Left colon (tissue), 2 donors: ENCODE data around the gene MMS22L. TPM values are rescaled to one million over a fixed set of nuclear protein-coding genes. Genes with fewer than 3 reads are reported as not detected.

ENCODE experiments used
- ATAC-seq: fragments of 200-7000 bp; cut with Tn5 transposase; one replicate; pipeline ENCODE4 v1.9.1; 2020; ENCODE audit warnings: mild to moderate bottlenecking, moderate library complexity
- DNase-seq, 2 donors: peaks; one replicate each; pipeline ENCODE4 v3.0.0-alpha.2; 2020
- intact Hi-C, 2 donors: fragments of 100-400 bp; cut with DNase I in 1 of 2; cut with micrococcal nuclease in 1 of 2; formaldehyde crosslinking; loops; one replicate each; pipeline versions ENCODE4 v1.11.2 to v1.14.0; 2022; cut with DNase I, micrococcal nuclease
- total RNA-seq, 2 donors: library from RNA; stranded (reverse); fragmentation: NEBNext Ultra II Directional; extraction: Animal tissue kit (Norgen Biotek cat#: 25700); gene quantifications; one replicate each; pipeline ENCODE4 v1.2.1, GENCODE V29; 2021
- donor health status: DM: no; HTN: no; CAD: no.
- donor health status: DM: yes; HTN: yes; CAD: no.

The MMS22L gene
- total RNA-seq, 2 donors from 2014 or later = 5.7 to 10.6 TPM

DNA sequence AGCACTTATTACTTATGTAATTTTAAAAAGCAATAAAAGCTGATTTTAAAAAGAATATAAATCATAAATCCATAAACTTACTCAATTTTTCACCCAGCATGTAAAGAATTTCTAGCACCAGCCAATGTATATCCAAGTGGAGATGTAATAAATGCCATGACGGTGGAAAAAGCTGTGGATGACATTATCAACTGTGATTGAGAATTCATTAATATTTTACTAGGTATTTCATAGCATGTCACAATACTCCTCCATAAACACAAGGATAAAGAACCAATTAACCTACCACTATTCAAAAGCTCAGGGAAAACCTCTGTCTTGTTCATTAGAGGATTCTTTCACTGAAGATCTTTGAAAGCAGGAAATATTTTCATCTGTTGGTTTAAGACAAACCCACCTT lies 13.2 kb downstream of the MMS22L start:
- DNase-seq (no peak), ATAC-seq (no peak)
- intact Hi-C loops = no loop called here

DNA sequence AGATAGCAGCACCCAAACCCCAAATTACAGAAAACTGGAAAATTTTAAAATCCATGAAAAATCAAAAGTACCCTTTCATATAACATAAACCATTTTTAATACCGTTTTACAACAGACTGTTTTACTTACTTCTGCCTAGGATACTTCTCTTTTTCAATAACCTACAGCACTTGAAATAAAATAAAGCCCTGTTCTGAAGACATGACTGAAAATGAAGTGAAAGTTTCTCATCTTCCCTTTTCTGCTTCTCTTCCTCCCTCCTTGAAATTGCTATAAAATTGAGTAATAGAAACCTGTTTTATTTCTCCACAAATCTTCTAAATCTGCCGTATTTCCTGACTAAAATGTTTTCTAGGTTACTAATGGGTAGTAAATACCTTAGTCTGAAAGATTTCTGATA lies 20.3 kb downstream of the MMS22L start:
- ATAC-seq (no peak), DNase-seq (no peak)
- intact Hi-C loops = no loop called here

DNA sequence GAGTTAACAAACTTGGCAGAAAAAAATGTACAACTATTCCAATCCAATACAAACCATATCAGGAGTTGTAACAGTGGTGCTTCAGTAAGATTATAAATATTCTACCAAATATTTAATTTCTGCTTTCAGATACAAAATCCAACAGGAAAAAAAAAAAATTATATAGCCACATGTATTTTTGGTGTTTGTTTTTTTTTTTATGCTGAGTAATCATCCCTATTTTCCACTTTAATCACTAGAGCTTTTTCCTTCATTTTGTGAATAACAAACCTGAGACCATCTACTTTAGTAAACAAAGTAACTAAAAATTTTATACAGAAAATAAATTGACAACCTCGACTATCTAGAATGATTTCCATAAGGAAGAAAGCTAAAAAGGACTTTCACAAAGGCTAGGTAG lies 36.2 kb downstream of the MMS22L start:
- no peak for ATAC-seq
- DNase-seq = no peak
- intact Hi-C loops = no loop called here

DNA sequence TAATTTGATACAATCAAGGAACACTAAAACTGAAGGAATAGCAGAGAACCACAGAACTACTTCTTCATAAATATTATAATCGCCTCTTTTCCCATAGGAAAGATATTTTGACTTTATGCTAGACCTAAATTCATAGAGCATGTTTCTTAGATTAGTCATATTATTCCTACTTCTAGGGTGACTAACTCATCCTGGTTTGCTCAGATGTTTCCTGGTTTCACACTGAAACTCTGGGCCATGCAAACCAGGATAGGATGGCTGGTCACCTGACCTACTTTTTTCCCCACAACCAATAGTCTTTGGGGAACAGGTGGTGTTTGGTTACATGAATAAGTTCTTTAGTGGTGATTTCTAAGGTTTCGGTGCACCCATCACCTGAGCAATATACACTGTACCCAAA lies 42.8 kb downstream of the MMS22L start:
- no peak for ATAC-seq
- DNase-seq = no peak
- intact Hi-C loops = no loop called here

DNA sequence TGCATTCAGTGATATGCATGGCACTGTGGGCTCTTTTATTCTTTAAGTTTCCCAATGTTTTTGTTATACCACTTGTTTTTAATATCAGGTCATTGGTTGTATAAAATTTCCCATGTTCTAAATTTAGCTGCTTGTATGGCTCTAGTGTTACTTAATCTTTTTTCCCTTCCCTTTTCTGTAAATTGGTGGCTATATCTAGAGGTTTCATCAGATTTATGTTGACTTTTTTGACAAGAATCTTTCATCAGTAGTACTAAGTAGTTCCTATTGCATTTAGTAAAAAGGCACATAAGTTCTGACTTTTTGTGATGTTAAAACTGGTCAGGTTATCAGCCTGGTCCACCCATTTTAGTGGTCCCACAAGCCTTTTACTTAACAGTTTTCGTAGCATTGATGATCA lies 51.1 kb downstream of the MMS22L start:
- intact Hi-C loops = no loop called here
- ATAC-seq (no peak), DNase-seq (no peak)

DNA sequence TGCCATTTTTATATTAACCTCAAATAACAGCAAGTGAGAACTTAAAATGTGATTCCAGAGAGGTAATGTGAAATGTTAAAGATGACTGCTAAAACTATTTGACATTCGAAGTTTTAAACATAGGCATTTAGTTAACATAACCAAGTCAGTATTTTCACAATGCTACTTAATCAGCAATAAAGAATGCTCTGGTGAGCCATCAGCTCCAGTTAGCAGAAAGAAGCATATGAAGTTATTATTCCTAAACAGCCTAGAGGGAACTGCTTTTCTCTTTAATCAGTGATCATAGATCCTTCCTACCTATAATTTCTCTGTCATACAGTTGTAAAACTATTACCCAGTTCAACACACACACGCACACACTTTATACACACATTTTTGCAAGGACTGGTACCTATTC lies 60.1 kb downstream of the MMS22L start:
- intact Hi-C loops = no loop called here
- no peak for ATAC-seq
- DNase-seq = no peak

DNA sequence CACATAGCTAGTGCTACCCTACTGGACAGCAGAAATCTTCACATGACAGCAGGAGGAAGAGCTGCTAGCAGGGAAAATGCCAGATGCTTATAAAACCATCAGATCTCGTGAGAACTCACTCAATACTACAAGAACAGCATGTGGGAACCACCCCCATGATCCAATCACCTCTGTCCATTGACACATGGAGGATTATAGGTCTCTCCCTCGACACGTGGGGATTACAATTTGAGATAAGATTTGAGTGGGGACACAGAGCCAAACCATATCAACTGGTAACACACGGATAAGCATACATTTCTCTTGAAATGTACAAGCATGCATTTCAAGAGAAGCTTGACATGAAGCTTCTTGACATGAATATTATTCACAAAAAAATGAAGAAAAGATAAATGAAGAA lies 64.1 kb downstream of the MMS22L start:
- no peak for ATAC-seq
- DNase-seq = no peak
- intact Hi-C loops = no loop called here

DNA sequence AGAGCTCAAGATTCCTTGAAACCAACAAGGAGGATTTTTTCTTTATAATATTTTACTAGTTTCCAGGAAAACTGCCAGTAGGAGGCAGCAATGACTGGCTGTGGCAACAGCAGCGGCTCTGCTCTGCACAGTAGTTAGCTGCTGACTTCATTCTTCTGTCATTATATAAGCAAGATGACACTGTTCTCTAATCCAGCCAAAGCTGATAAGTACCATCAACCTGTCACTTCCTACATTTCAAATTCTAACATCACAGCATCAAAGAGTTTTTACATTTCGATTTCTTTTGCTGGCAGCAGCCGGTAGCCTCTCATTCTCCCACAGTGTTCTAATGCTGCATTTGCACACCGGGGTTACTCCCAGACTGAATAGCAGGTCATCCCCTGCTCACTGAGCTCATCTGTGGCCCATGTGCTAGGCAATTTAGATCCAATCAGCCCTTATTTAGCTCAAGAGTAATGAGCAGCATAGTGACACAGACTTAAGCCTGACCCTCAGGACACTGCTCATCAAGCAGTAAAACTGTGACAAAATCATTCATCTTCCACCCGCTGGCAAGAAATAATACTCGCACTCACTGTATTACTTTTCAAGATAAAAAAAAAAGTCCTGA lies 67.8 kb downstream of the MMS22L start:
- intact Hi-C loops = no loop called here
- ATAC-seq (peak; percentile 55), DNase-seq (peak in 1 of 2 donors; percentile 30)

DNA sequence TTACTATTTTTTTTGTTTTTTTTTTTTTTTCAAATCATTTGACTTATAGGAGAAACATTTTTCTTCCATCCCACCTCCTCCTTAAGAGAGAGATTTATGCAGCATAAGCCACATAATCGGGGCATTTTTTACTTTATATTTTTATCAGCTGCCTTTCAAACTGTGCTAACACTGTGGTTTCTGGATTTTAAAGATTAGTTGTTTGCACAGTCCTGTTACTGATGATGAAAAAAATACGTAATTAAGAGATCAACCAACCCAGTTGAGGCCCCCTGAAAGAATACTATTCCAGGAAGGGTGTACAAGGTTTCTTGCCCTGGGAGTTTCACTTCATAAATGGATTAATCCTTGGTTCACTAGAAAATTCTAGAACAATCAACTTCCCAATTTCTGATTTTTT lies 68.3 kb downstream of the MMS22L start:
- no peak for ATAC-seq
- intact Hi-C loops = no loop called here
- DNase-seq = no peak

DNA sequence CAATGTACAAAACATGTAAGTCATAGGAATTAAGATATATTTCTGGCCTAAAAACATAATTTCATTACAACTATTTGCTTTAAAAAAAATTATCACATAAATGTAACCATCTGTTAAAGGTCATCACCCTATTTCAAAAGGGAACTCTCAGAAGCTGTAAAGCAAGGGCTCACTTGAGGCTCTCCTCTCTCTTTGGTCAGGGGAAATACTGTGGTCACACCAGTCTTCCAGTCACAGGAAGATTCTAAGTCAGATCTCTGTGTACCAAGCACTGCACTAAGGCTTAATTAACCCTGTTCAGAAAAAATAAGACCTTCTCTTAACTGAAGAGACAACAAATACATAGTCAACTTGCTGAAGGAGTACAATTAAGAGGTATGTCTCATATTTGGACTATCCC lies 75.6 kb downstream of the MMS22L start:
- intact Hi-C loops = no loop called here
- ATAC-seq (no peak), DNase-seq (no peak)

DNA sequence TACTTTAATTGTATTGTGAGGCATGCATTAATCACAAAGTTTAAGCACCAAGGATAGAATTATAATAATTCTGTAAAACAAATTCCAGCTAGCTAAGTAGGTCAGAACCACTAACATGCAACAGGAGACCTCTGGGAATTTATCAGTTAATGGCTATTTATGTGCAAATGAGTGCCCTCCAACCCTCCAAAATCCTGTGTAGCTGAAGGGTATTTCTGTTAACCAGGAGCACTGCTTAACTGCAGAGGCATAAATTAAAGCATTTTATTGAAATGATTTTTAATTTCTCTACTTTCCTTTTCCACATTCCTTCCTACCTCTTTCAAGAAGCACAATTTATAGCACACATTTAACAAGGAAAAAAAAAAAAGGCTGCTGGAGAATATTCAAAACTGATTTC lies 77.0 kb downstream of the MMS22L start:
- no peak for ATAC-seq
- DNase-seq = no peak

DNA sequence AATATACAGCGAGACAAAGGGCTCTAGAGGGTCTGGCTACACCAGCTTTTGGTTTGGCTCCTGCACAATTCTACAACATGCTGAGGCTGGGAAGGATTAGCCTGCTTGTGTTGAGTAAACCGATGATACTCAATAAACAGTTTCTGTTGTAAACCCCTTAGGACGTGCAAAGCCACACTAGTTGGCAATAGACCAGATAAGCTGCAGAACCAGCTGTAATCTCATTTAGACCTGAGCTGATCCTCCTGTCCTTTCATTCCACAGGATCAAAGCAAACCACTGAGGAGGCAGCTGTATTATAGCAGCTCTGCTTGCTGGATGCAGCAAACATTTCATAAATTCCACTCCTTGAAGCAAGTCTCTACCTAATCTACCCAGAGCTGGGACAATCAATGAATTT lies 79.7 kb downstream of the MMS22L start:
- DNase-seq (no peak), ATAC-seq (no peak)
- intact Hi-C loops = no loop called here

More for the DNA sequence above, 77.0 kb downstream of the MMS22L start:
- intact Hi-C loops = no loop called here

DNA sequence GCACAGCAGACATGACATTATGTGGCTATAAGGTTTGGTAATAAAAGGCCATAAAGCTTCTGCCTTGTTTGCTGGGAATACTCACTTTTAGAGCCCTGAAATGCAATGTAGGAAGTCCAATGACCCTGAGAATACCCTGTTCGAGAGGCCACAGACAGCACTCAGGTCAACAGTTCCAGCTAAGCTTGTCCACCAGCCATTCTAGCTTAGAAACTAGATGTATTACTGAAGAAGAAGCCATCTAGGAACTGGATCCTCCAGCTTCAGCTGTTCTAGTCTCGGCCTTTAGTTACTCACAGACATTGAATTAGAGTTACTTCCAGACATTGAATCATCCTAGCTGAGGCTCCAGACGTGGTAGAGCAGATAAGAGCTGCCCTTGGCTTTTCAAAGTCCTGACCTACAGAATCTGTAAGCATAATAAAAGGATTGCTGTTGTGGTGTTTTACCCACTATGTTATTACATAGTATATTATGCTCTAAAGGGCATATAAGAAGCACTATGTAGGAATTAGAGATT lies 84.9 kb downstream of the MMS22L start:
- ATAC-seq (peak; percentile 68), DNase-seq (no peak)
- intact Hi-C loops = no loop called here

DNA sequence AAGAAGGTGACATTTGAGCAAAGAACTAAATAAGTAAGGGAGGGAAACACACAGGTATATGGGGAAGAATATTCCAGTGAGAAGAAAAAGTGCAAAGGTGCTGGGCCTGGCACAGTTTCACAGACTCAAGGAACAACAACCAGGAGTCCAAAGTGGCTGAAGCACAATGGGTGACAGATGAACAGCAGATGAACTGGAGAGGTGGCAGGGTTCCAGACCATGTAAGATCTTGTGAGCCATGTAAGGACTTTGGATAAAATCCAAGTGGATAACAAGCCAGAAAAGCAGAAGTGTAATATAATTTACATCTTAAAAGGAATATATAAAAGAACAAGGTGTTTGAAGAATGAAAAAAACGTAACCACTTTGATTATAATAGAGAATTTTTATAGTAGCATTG lies 87.9 kb downstream of the MMS22L start:
- DNase-seq = peak in 1 of 2 donors; percentile 20
- ATAC-seq = peak; percentile 83
- intact Hi-C loops = no loop called here

DNA sequence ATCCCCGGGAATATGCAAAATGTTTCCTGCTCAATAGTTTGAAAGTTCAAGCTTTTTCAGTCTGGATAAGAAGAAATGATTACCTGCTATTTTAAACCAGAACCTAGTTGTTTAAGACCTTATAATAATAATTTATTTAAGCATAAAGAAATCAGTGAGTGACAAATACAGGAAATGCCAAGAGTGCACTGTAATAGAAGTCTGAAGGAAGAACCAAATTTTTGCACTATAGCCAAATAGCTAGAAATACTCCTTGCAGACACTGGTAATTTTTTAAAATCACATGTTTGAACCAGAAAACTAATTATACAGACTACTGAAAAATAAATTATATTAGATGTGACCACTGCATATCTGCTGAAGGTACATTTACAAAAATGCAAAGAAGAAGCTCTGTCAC lies 93.2 kb downstream of the MMS22L start:
- no peak for DNase-seq

DNA sequence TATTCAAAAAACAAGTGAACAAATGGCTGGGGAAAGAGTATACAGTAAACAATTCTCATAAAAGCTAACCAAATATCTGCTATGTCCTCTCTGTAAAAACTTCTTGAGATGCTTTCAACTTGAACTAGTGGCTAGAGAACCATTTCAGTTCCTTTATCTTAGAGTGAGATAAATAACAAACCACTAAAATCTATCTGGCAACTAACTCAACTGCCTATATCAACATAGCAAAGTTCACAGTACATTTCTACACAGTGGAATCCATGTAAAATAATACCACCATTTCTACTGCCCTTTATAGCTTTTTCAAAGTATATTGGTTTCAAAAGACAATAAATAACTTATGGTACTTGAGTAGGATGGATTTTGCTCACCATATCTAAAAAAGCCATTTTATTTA lies 95.1 kb downstream of the MMS22L start:
- DNase-seq = no peak
- intact Hi-C loops = loop anchor here in 1 of 2 donors (10.0 kb wide), 1 partner anchor 207 kb away; no protein-coding TSS in a partner anchor
- no peak for ATAC-seq

More for the DNA sequence above, 93.2 kb downstream of the MMS22L start:
- no peak for ATAC-seq
- intact Hi-C loops = loop anchor here (5.0 to 10.0 kb wide), 2 partner anchors 205 to 208 kb away; no protein-coding TSS in a partner anchor

DNA sequence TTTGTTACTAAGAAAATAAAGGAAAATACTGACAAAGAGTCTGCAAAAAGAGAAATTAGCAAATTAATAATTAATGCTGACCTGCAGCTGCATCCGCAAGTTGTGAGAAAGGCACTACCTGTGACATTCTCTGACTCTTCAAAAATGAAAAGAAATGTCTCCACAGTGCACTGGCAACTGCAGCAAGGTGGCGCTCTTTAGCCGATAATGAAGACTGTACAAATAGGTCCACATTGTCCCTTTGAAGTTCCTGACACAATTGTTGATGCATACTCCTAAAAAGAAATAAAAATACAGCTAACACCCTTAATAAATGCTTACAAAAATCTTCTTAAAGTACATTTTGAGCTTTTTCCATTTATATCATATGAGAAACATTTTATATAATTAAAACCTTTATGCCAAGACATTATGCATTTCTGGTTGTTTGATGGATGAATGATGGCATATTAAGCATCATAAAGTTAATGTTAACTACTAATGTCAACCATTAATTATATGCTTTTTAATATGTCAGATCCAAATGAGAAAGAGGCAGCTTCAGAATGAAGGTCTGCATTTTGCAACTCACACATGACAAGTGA lies 96.5 kb downstream of the MMS22L start:
- peak; percentile 88 for ATAC-seq

DNA sequence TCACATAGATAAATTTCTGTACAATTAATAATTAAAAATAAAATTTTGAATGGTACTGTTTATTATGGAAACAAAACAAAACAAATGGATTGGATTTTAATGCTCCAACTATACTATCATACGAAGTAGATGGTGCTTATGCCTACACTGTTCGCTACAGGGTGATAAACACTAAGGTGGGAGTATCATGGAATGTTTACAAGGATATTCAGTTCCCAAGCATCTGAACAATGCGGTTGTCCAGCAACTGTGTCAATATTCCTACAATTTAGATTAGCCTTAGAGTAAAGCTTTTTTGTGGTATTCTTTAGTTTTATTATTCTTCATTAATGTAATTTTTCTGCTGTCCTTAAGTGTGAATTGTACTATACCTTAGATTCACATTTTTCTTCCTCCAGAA lies 105.1 kb downstream of the MMS22L start:
- DNase-seq (no peak), ATAC-seq (no peak)
- intact Hi-C loops = no loop called here

More for the DNA sequence above, 96.5 kb downstream of the MMS22L start:
- peak; percentile 37 to 82 for DNase-seq
- intact Hi-C loops = loop anchor here in 1 of 2 donors (10.0 kb wide), 1 partner anchor 208 kb away; no protein-coding TSS in a partner anchor

DNA sequence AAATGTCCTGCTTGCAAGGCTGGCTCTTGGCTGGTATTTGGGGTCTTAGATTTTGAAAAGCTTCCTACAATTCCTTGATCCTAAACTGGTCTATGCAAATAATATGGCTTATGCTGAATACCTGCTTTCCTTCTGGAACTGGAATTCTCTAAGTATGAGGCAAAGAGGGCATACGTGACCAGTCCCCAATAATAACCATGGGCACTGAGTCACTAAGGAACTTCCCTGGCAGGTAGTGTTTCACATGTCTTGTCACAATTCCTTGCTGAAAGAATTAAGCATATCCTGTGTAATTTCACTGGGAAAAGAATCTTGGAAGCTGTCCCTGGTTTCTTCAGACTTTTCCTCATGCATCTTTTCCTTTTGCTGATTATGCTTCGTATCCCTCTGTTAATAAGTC lies 106.5 kb downstream of the MMS22L start:
- DNase-seq (no peak), ATAC-seq (no peak)
- intact Hi-C loops = no loop called here

DNA sequence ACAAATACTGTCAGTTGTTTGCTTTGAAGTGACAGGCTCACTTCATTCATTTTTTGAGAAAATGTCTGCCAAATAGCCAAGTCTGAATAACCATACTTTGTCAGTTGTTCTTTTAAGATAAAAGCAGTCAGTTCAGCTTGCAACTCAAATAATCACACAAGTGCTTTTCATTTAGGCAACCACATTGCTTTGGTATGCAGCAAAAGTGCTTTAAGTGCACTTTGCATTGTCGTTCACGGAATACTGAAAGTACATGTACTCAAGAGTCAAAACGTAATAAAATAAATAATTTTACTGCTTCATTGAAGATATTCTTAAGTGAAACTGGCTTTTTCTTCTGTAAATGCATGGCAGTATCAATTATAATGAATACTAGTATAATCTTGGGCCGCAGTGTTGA lies 107.2 kb downstream of the MMS22L start:
- intact Hi-C loops = no loop called here
- DNase-seq = no peak
- ATAC-seq = no peak

DNA sequence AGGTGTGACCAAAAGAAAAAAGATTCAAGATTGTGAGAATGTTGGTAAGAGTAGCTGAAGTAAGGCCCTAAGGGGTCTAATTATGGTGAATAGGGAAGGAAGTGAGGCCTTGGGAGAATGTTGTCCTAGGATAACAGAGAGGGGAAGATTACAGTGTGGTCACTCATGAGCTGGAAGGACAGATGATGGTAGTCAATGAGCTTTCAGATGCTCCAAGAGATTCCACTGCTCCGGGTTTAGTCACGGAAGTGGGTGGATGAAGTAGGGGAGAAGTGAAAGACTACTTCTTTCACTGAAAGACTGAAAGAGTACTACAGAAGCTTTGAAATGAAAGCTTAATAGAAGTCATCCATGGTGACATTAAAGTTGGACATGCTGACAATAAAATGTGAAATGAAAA lies 108.5 kb downstream of the MMS22L start:
- DNase-seq (no peak), ATAC-seq (no peak)
- intact Hi-C loops = no loop called here
